ENCODE data around the gene NR5A2.

Gene NR5A2

DNA sequence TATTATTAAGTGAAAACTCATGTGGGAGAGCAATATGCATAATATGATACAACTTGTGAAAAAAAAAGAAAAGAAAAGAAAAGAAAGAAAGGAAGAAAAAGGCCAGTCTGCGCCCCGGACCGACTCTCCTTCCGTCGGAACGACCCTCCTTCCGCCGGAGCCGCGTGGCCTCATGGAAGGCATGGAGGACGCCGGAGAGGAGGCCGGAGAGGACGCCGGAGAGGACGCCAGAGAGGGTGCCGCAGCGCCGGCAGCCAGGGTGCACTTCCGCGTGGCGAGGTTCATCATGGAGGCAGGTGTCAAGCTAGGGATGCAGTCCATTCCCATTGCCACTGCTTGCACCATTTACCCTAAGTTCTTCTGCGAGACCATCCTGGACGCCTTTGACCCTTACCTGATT is 185.9 kb downstream of the NR5A2 start:
- DNase-seq (ENCODE audit: low read depth): no peak
- TF ChIP-seq POLR2A (IDR thresholded peaks at IDR 0.05; ENCODE audit: extremely low read depth, insufficient read length): no peak
- TF ChIP-seq CTCF (IDR thresholded peaks at IDR 0.05; ENCODE audit: low read depth, low read length): no peak
- no peak for TF ChIP-seq MAX (IDR thresholded peaks at IDR 0.05; ENCODE audit: low read depth, low read length)
- TF ChIP-seq MYC (IDR thresholded peaks at IDR 0.05; ENCODE audit: low read depth, low read length): no peak

DNA sequence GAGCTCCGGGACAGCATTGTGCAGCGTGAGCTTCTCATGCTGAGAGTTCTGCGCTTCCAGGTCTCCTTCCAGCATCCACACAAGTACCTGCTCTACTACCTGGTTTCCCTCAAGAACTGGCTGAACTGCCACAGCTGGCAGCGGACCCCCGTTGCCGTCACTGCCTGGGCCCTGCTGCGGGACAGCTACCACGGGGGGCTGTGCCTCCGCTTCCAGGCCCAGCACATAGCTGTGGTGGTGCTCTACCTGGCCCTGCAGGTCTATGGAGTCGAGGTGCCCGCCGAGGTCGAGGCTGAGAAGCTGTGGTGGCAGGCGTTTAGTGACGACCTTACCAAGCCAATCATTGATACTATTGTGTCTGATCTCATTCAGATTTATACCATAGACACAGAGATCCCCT is 186.4 kb downstream of the NR5A2 start:
- TF ChIP-seq MYC (IDR thresholded peaks at IDR 0.05; ENCODE audit: low read depth, low read length): no peak
- no peak for TF ChIP-seq MAX (IDR thresholded peaks at IDR 0.05; ENCODE audit: low read depth, low read length)
- TF ChIP-seq CTCF (IDR thresholded peaks at IDR 0.05; ENCODE audit: low read depth, low read length): no peak
- TF ChIP-seq POLR2A (IDR thresholded peaks at IDR 0.05; ENCODE audit: extremely low read depth, insufficient read length): no peak
- no peak for DNase-seq (ENCODE audit: low read depth)
- H3K4me3 ChIP-seq (ENCODE audit: low read depth, low read length): no peak overlapping the region

More for the DNA sequence above, 185.9 kb downstream of the NR5A2 start:
- no peak overlapping the region for H3K4me3 ChIP-seq (ENCODE audit: low read depth, low read length)

GRCh38 chr1:200215350-200215749 is 187.8 kb downstream of the NR5A2 start:
- H3K4me3 ChIP-seq (ENCODE audit: low read depth, low read length): no peak overlapping the region
- TF ChIP-seq POLR2A (IDR thresholded peaks at IDR 0.05; ENCODE audit: extremely low read depth, insufficient read length) (no peak), CTCF (IDR thresholded peaks at IDR 0.05; ENCODE audit: low read depth, low read length) (no peak), MAX (IDR thresholded peaks at IDR 0.05; ENCODE audit: low read depth, low read length) (no peak), MYC (IDR thresholded peaks at IDR 0.05; ENCODE audit: low read depth, low read length) (no peak)

GRCh38 chr1:200217703-200218102 is 190.2 kb downstream of the NR5A2 start:
- no peak for DNase-seq (ENCODE audit: low read depth)
- TF ChIP-seq MYC (IDR thresholded peaks at IDR 0.05; ENCODE audit: low read depth, low read length): no peak
- no peak for TF ChIP-seq POLR2A (IDR thresholded peaks at IDR 0.05; ENCODE audit: extremely low read depth, insufficient read length)
- TF ChIP-seq CTCF (IDR thresholded peaks at IDR 0.05; ENCODE audit: low read depth, low read length): no peak
- TF ChIP-seq MAX (IDR thresholded peaks at IDR 0.05; ENCODE audit: low read depth, low read length): no peak
- no peak overlapping the region for H3K4me3 ChIP-seq (ENCODE audit: low read depth, low read length)

More at GRCh38 chr1:200215350-200215749, 187.8 kb downstream of the NR5A2 start:
- DNase-seq (ENCODE audit: low read depth): no peak

- no peak overlapping the region for H3K4me3 ChIP-seq (ENCODE audit: low read depth, low read length)
- TF ChIP-seq MAX (IDR thresholded peaks at IDR 0.05; ENCODE audit: low read depth, low read length): no peak
- no peak for TF ChIP-seq CTCF (IDR thresholded peaks at IDR 0.05; ENCODE audit: low read depth, low read length)
- TF ChIP-seq POLR2A (IDR thresholded peaks at IDR 0.05; ENCODE audit: extremely low read depth, insufficient read length): no peak
- TF ChIP-seq MYC (IDR thresholded peaks at IDR 0.05; ENCODE audit: low read depth, low read length): no peak
- no peak for DNase-seq (ENCODE audit: low read depth)
Measured at GRCh38 chr1:200221614-200222282, 194.2 kb downstream of the NR5A2 start.

Data from NB4 (cell line).